Measurements from ENCODE around the gene ACADM. TPM values are rescaled to one million over a fixed set of nuclear protein-coding genes. Genes with fewer than 3 reads are reported as not detected.
"Not testable (repeated sequence)": the region's sequence is repeated elsewhere in the genome, so short reads cannot be mapped to it uniquely, and the experiment has no call there.

The ACADM gene
- total RNA-seq, 4 donors from 2014 or later: 50.9 to 71.1 (median 59.7) TPM

- Histone ChIP-seq H3K27me3 (no peaks in the 10 kb centered on the region), H3K27ac (replicated peaks in 1 of 4) (no peak overlapping the region), H3K4me1 (peaks cover 0 to 4% (median 0%) of the 10 kb centered on the region in 4 donors), H3K36me3 (peaks cover 0 to 16% (median 11%) of the 10 kb centered on the region in 4 donors), H3K4me3 (no peak overlapping the region), H3K9me3 (no peaks in the 10 kb centered on the region)
- 56% methylated on average over 1 of the region's 1 CpG for WGBS
- intact Hi-C loops (cut with DNase I): no loop called here
- DNase-seq (ENCODE audit: extremely low spot score): no peak
- TF ChIP-seq POLR2AphosphoS5 (IDR thresholded peaks at IDR 0.05) (no peak), POLR2A (IDR thresholded peaks at IDR 0.05; ENCODE audit: low read depth) (no peak), EP300 (IDR thresholded peaks at IDR 0.05) (no peak), CTCF (IDR thresholded peaks at IDR 0.05) (no peak)
These were observed 41.3 kb downstream of the ACADM start for GRCh38 chr1:75765697-75766355.

- WGBS: 86% methylated on average over 1 of the region's 1 CpG
- TF ChIP-seq POLR2AphosphoS5 (IDR thresholded peaks at IDR 0.05): no peak
- no peak for DNase-seq (ENCODE audit: extremely low spot score)
- no peaks in the 10 kb centered on the region for H3K27me3 ChIP-seq
- intact Hi-C loops (cut with DNase I): no loop called here
- H3K4me3 ChIP-seq: no peak overlapping the region
- no peak overlapping the region for H3K27ac ChIP-seq (replicated peaks in 1 of 4)
- H3K36me3 ChIP-seq: peaks cover 0 to 8% (median 3%) of the 10 kb centered on the region in 4 donors
- peaks cover 0 to 4% (median 0%) of the 10 kb centered on the region in 4 donors for H3K4me1 ChIP-seq
- H3K9me3 ChIP-seq: no peaks in the 10 kb centered on the region
These were observed 43.5 kb downstream of the ACADM start for GRCh38 chr1:75768016-75768415.

DNA sequence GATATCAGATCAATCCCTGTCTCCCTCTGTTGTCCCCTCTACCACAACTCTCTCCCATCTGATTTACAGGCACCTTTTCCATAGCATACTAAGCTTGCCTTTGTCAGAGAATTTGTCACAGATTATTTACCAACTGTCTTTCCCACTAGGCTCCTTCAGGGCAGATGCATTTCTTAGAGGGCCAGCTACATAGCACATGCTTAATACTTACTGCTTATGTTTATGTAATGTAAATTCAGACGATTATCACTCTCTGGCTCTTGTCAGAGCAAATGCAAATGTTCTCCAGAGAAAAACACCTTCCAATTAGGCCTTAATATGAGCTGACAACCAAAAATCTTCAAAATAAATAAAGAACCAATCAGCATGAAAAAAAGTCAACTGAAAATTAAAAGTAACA lies 46.3 kb downstream of the ACADM start:
- Histone ChIP-seq H3K9me3 (no peaks in the 10 kb centered on the region), H3K4me3 (no peak overlapping the region), H3K4me1 (no peaks in the 10 kb centered on the region), H3K36me3 (no peaks in the 10 kb centered on the region), H3K27me3 (no peaks in the 10 kb centered on the region), H3K27ac (replicated peaks in 1 of 4) (no peak overlapping the region)
- intact Hi-C loops (cut with DNase I): no loop called here
- no peak for DNase-seq (ENCODE audit: extremely low spot score)
- TF ChIP-seq POLR2AphosphoS5 (IDR thresholded peaks at IDR 0.05) (no peak), CTCF (IDR thresholded peaks at IDR 0.05) (no peak), EP300 (IDR thresholded peaks at IDR 0.05) (no peak), POLR2A (IDR thresholded peaks at IDR 0.05; ENCODE audit: low read depth) (no peak)
- WGBS: 56% methylated on average over 1 of the region's 1 CpG

- Histone ChIP-seq H3K36me3 (no peaks in the 10 kb centered on the region), H3K27ac (replicated peaks in 1 of 4) (no peak overlapping the region), H3K27me3 (no peaks in the 10 kb centered on the region), H3K4me3 (no peak overlapping the region), H3K9me3 (no peaks in the 10 kb centered on the region), H3K4me1 (no peaks in the 10 kb centered on the region)
- TF ChIP-seq EP300 (IDR thresholded peaks at IDR 0.05) (no peak), POLR2AphosphoS5 (IDR thresholded peaks at IDR 0.05) (no peak), CTCF (IDR thresholded peaks at IDR 0.05) (no peak), POLR2A (IDR thresholded peaks at IDR 0.05; ENCODE audit: low read depth) (no peak)
- intact Hi-C loops (cut with DNase I): no loop called here
- 75% methylated on average over 3 of the region's 3 CpGs for WGBS
- DNase-seq (ENCODE audit: extremely low spot score): no peak
These were observed 47.5 kb downstream of the ACADM start for GRCh38 chr1:75771978-75772377.

DNA sequence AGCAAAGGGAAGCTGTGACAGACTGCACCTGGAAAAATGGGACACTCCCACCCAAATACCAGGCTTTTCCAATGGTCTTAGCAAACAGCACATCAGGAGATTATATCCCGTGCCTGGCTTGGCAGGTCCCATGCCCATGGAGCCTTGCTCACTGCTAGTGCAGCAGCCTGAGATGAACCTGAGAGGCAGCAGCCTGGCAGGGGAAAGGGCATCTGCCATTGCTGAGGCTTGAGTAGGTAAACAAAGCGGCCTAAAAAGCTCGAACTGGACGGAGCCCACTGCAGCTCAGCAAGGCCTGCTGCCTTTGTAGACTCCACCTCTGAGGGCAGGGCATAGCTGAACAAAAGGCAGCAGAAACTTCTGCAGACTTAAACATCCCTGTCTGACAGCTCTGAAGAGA lies 53.3 kb downstream of the ACADM start:
- 93% methylated on average over 3 of the region's 4 CpGs for WGBS
- DNase-seq (ENCODE audit: extremely low spot score); H3K4me1 ChIP-seq; intact Hi-C loops (cut with DNase I); H3K27ac ChIP-seq (replicated peaks in 1 of 4); H3K9me3 ChIP-seq; H3K27me3 ChIP-seq; H3K4me3 ChIP-seq; H3K36me3 ChIP-seq: not testable (repeated sequence)

- H3K9me3 ChIP-seq; H3K36me3 ChIP-seq; H3K4me1 ChIP-seq; DNase-seq (ENCODE audit: extremely low spot score); intact Hi-C loops (cut with DNase I); H3K4me3 ChIP-seq; H3K27ac ChIP-seq (replicated peaks in 1 of 4); H3K27me3 ChIP-seq: not testable (repeated sequence)
- 86% methylated on average over 5 of the region's 5 CpGs for WGBS
These were observed 54.2 kb downstream of the ACADM start for GRCh38 chr1:75778694-75779093.

DNA sequence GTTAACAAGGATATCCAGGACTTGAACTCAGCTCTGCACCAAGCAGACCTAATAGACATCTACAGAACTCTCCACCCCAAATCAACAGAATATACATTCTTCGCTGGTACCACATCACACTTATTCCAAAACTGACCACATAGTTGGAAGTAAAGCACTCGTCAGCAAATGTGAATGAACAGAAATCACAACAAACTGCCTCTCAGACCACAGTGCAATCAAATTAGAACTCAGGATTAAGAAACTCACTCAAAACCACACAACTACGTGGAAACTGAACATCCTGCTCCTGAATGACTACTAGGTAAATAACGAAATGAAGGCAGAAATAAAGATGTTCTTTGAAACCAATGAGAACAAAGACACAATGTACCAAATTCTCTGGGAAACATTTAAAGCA lies 55.7 kb downstream of the ACADM start:
- H3K4me3 ChIP-seq; H3K36me3 ChIP-seq; DNase-seq (ENCODE audit: extremely low spot score); H3K27ac ChIP-seq (replicated peaks in 1 of 4); H3K27me3 ChIP-seq; H3K9me3 ChIP-seq; intact Hi-C loops (cut with DNase I); H3K4me1 ChIP-seq: not testable (repeated sequence)
- 82% methylated on average over 4 of the region's 4 CpGs for WGBS

- DNase-seq (ENCODE audit: extremely low spot score); H3K4me3 ChIP-seq; H3K36me3 ChIP-seq; H3K9me3 ChIP-seq; H3K27me3 ChIP-seq; intact Hi-C loops (cut with DNase I); H3K27ac ChIP-seq (replicated peaks in 1 of 4): not testable (repeated sequence)
- WGBS: 92% methylated on average over 4 of the region's 4 CpGs
- peaks cover 16 to 32% (median 28%) of the 10 kb centered on the region in 4 donors for H3K4me1 ChIP-seq
These were observed 59.4 kb downstream of the ACADM start for GRCh38 chr1:75783920-75784319.

Measured in esophagus muscularis mucosa (tissue), 4 donors.